GM21367 (cell line): Measurements from ENCODE around the gene TTC7B.
"Not testable (repeated sequence)": the region's sequence is repeated elsewhere in the genome, so short reads cannot be mapped to it uniquely, and the experiment has no call there.

Experiments
- ATAC-seq: cut with Tn5 transposase; IDR thresholded peaks from one replicate; pipeline ENCODE4 v1.9.1; 2021; ENCODE audit not compliant: unreplicated experiment

TTC7B gene, protein sequence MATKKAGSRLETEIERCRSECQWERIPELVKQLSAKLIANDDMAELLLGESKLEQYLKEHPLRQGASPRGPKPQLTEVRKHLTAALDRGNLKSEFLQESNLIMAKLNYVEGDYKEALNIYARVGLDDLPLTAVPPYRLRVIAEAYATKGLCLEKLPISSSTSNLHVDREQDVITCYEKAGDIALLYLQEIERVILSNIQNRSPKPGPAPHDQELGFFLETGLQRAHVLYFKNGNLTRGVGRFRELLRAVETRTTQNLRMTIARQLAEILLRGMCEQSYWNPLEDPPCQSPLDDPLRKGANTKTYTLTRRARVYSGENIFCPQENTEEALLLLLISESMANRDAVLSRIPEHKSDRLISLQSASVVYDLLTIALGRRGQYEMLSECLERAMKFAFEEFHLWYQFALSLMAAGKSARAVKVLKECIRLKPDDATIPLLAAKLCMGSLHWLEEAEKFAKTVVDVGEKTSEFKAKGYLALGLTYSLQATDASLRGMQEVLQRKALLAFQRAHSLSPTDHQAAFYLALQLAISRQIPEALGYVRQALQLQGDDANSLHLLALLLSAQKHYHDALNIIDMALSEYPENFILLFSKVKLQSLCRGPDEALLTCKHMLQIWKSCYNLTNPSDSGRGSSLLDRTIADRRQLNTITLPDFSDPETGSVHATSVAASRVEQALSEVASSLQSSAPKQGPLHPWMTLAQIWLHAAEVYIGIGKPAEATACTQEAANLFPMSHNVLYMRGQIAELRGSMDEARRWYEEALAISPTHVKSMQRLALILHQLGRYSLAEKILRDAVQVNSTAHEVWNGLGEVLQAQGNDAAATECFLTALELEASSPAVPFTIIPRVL

DNA sequence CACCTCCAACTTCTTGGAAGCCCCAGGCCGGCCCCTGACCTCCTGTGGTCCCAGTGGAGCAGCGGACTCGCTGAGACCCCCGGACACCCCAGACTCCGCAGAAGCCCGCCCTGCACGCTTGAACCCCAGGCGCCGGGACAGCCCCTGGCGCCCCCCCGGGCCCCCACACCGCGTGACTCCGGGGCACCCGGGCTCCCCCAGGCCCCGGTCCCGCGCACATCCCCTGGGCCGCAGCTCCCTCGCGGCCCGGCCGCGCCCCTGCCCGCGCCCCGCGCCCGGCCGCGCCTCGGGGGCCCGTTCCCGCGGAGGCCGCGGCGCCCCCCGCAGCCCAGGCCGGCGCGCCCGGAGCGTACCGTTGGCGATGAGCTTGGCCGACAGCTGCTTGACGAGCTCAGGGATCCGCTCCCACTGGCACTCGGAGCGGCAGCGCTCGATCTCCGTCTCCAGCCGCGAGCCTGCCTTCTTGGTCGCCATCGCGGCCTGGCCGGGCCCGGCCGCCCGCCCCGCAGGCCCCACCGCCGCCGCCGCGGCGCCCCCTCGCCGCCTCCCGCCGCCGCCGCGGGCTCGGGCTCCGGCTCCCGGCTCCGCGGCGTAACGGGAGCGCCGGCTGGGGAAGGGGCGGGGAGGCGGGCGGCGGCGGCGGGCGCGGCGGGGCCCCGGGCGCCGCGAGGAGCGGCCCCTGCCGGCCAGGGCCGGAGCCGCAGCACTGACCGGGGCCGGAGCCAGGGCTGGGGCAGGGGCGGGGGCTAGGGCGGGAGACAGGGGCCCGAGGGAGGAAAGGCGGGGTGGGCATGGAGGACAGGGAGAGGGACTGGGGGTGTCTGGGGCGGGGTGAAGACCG lies at the start of gene TTC7B:
TTC7B (minus strand) TSS at position 609 of the 841 bp plus-strand sequence; CDS start at position 474, 135 bp downstream.
- ATAC-seq = peak; percentile 78

DNA sequence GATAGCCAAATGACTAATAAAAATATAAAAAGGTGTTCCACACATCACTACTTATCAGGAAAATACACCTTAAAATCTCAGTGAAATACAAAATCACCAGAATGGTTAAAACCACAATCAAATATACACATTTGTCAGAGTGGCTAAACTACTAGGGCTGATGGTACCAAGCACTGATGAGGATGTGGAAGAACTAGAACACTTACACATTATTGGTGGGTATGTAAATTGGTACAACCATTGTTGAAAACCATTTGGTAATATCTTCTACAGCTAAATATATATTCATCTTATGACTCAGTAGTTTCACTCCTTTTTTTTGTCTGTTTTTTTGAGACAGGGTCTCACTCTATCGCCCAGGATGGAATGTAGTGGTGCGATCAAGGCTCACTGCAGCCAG lies 48.5 kb upstream of the TTC7B start:
- ATAC-seq = no peak

DNA sequence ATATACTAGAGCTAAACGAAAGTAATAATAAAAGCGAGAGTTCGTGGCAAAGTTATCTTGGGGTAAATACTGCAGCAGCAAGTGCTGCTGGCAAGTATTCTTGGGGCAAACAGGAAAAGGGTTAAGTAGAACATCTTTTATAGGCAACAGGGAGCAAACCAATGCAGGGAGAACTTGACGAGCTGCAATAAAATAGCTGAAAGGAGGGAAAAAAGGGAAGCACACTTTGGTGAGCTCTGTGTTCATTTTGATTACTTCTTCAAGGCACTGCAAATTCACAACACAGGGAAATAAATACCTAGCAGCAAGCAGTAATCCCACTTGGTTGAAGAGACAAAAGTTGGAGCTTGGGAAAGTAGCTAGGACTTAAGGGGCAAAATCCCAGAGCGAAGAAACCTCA lies 42.3 kb upstream of the TTC7B start:
- no peak for ATAC-seq

DNA sequence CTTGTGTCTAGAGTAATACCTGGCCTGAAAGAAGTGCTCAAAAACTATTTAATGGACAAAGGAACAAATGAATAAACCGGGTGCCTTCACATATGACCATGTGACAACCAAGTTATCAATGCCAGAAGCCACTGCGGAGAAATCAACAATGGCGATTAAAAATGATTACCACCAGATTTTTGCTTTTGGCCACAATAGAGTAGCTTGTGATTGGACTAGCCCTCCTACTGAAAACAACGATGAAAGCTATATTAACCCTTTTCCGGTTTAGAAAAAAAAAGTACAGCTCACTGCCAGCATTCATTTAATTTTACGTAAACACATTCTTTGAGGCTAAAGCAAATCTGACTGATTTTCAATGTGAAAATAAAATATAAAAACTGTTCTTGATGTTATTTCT lies 41.6 kb upstream of the TTC7B start:
- ATAC-seq = no peak

DNA sequence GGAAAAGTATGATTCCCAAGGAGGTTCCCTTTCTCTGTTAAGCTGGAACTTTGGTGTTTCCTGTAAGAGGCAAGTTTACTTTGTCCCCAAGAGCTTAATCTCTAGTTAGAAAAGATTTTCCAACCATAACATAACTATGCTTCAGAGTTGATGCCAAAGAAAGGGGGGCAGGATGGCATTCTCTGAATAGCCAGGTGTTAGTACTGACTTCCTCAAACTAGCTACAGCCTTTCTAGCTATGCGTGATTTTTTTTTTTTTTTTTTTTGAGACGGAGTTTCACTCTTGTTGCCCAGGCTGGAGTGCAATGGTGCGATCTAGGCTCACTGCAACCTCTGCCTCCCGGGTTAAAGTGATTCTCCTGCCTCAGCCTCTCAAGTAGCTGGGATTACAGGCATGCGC lies 39.9 kb upstream of the TTC7B start:
- ATAC-seq = not testable (repeated sequence)

DNA sequence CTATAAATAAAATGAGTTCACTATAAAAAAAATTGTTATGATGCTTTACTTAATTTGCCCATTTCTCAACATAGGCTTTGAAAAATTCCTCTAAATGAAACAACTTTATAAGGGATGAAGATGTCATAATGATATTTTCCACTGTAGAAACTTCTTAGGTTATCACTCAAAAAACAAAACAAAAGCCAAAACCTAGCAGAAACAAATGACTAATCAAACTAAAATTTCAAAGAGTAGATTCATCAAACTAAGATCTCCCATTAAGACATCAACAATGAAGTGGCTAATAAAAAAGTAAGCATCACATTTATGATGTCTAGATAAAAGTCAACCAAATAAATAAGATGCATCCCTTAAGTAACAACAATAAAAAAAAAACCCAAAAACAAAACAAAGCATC lies 36.9 kb upstream of the TTC7B start:
- ATAC-seq = no peak

DNA sequence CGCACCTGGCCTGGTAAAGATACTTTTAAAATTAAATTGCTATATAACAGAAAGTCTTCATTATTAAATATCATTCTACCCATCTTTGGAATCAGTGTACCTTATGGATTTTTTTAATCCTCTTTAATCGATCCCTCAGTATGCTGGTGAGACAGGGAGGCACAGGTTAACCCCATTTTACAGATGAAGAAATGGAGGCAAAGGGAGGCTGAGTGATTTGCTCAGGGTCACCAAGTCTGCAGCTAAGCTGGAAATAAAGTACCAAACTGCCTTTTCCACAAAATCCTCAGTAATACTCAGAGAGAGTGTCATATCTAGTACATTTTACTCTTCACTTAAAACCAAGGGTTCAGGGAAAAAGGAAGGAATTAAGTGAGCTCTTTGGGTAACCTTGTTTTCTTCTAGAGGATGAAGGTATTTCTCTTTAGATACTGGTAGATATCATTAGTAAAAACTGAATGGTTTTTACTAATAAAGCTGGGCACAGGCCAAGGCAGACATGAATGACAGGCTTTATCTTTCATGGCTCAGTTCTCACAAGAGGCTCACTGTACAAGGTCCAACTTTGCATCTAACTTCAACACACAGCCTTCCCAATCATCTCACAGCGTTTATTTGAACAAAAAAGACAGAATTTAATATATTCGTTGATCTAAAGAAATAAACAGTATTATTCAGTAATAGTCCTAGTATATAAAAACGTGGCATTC lies 35.3 kb upstream of the TTC7B start:
- no peak for ATAC-seq

DNA sequence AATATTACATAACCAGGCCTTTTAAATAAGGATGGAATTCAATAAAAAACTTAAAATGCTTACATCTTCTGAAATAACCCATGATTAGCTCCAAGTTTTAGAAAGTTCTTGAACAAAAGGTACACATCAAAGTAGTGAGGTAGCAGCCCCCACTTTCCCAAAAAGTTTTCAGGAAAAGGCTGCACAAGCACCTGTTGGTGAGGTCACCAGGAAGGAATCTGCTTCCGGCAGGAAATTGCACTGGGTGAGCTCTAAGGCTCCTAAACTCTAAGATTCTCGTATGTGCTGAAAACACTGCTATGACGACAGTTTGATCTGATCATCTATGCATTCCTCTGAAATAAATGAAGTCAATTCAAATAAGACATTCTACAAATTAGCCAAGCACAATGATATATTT lies 34.3 kb upstream of the TTC7B start:
- no peak for ATAC-seq

DNA sequence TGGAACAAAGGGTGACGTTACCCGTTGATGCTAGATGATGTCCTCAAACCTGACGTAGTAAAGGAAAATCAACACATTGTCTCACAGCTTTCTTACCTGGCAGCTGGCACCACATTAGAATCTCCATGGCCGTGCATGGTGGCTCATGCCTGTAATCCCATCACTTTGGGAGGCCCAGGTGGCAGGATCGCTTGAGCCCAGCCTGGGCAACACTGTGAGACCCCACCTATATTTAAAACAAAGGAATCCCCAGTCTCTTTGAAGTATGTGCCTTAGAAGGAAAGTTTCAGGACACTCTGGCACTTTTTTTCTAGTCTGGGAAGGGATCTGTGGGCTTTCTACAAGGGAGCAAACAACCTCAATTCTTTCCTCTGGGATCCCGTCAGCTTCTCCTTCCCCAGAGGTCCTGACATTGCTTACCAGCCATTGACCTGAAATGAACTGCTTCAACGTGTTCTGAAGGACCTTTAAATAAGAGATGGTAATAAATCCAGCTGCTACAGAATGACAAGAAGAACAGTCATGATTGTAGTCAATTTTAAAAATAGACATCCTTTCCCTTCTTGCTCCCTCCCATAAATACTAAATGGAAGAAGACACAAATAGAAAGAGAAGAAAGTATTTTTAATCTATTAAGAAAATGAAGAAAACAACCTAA lies 33.7 kb upstream of the TTC7B start:
- no peak for ATAC-seq

DNA sequence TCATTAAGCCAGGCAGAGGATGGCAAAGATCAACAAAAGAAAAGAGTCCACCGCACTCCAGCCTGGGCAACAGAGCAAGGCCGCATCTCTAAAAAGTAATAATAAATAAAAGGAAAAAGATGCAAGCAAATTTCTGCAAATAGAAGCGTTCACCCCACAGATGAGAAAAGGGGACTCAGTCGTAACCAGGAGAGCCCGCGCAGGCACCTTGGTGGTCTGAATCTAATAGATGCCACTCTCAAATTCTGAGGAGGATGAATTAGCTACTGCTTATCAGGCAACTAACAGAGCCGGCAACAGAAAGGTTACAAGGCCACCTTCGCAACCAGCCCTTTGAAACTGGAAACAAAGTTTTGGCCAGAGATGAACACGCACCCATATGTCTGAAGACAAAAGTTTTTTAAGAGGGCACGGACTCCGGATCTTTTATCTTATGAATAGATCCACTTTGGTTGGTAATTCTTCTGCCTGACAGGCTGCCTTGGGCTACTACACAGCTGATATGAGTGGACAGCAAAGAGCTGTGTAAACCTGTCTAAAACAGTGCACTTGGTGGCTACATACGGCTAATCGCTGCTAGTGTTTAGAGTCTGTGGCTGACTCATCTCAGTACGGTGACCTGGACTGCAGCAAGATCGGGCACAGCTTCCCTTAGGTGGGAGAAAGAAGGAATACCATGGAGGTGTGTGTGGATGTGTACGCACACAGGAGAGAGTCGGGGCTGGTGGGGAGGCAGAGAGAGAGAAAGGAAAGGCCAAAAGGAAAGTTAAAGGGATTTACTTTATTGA lies 32.9 kb upstream of the TTC7B start:
- ATAC-seq = no peak

DNA sequence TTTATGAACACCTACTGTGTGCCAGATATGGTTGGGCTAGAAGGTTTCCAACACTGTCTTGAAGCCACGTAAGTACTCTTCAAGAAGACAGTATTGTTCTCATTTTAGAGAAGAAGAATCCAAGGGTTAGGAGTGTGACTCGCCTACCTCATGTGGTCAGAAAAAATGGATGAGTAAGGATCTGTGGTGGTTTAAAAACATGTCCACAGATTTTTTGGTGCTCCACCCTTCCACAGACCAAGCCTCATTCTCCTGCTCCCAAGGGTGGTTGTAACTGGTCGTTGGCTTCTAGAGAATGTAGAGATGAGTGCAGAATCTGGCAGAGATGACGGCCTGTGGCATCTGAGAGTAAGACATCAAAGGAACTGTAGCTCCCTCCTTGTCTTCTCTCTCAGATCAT lies 30.3 kb upstream of the TTC7B start:
- ATAC-seq = no peak

DNA sequence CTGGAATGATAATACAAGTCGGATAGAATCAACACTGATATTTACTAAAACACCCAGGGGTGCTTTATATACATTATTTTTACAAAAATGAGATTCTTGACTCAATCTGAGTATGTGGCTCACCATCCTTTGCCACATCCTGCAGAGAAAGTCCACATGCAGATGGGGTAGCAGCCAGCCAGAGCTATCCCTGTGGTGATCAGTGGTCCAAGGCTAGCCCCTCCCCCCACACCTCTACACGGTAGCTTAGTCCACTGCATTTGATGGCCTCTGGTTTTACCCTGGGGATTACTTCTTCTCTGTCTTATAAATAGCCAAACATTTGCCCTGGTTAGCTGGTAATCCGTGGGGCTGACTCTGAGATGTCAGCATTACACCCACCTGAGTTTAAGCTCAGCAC lies 28.1 kb upstream of the TTC7B start:
- no peak for ATAC-seq

DNA sequence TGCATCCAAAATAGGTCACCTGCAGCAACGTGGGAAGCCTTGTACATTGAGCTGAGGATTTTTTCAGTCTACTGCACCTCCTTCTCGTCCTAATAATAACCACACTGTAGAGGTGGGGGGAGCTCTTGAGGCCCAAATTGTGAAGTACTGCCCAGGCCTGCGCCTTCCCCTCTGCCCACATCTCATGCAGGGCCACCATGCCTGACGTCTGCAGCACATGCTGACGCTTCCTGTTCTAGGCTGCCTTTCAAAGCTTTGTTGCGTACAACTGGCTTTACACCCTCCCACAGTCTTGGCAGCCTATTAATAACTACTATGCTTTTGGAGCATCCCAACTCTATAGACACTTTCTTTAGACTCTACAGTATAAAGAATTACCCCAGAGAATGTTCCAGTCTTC lies 26.5 kb upstream of the TTC7B start:
- ATAC-seq = no peak

DNA sequence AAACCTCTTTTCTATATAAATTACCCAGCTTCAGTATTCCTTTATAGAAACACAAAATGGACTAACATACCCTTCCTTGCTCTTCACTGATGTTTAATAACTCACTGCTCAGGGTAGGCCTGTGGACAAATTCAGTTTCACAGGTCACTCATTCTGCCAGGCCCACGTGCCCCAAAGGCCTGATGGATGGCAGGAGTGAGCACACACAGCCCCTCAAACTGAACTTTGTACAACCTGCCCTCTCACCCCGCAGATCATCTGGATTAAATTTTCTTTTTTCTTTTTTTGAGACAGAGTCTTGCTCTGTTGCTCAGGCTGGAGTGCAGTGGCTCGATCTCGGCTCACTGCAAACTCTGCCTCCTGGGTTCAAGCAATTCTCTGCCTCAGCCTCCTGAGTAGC lies 24.4 kb upstream of the TTC7B start:
- not testable (repeated sequence) for ATAC-seq

DNA sequence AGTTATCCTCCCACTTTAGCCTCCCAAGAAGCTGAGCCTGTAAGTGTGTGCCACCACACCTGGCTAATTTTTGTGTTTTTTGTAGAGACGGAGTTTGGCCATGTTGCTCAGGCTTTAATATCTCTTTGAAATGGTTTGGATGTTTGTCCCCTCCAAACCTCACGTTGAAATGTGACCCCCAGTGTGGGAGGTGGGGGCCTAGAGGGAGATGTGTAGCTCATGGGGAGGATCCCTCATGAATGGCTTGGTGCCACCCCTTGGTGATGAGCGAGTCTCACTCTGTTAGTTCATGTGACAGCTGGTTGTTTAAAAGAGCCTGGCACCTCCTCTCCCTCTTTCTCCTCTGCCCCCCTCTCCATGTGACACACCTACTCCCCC lies 23.6 kb upstream of the TTC7B start:
- ATAC-seq = no peak

DNA sequence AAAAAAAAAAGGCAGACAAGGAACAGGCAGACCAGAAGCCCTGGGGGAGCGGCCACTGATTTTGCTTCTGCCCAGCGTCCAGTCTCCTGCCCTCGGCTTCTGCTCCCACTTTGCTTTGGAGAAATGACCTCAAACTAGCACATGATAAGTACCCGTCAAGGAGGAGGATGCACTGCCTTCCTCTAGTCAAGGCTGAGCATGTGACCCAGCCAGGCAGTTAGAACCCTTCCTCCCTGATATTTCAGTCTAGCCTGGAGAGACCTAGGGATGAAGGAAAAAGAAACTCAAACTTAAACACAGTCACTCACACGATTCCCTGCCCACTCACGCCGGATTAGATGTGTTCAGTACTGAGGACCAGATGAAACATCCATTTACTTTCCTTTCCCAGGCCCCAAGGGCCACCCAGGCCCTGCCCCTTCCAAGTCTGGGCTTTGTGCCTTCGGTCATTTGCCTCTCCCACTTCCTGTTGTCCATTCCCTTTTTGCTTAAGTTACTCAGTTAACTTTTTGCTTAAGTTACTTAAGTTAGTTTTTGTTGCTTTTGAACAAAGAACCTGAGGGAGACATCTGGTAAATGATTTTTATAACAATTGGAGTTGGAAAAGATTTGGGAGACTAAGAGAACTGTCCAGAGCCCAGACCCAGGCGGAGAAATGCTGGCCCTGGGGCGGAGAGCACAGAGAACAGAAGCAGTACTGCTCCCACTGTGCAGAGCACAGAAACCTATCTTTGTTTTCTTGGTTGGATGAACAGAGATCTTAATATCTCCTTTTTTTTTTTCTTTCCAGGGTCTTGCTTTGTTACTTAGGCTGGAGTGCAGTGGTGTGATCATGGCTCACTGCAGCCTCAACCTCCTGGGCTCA lies 23.0 kb upstream of the TTC7B start:
- ATAC-seq = no peak

DNA sequence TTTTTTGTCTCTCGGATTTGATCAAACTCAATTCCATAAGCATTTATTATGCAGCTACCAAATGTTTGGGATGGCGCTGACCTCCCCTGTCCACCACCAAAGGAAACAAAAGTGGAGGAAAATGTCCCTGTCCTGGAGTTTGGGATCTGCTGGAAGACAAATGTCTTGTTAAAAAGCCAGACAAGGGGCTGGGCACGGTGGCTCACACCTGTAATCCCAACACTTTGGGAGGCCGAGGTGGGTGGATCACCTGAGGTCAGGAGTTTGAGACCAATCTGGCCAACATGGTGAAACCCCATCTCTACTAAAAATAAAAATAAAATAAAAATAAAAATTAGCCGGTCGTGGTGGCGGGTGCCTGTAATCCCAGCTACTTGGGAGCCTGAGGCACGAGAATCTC lies 22.3 kb upstream of the TTC7B start:
- ATAC-seq = not testable (repeated sequence)

DNA sequence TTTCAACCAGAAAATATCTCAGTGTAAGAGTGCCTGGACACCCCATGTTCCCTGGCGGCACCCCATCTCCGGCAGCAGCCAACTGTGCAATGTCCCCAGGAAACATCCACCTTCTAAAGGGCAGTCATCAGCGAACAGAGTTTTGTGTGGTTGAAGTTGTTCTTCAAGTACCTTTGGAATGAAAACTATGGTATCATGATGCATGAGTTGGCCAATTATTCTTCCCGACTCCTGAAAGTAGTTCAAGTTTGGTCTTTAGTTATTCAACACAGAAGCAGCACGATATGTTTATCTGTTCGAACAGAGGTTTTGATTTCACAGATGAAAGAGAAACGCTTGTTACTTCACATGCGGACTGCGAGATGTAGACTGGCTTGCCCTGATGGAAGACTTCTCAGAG lies 21.1 kb upstream of the TTC7B start:
- no peak for ATAC-seq

DNA sequence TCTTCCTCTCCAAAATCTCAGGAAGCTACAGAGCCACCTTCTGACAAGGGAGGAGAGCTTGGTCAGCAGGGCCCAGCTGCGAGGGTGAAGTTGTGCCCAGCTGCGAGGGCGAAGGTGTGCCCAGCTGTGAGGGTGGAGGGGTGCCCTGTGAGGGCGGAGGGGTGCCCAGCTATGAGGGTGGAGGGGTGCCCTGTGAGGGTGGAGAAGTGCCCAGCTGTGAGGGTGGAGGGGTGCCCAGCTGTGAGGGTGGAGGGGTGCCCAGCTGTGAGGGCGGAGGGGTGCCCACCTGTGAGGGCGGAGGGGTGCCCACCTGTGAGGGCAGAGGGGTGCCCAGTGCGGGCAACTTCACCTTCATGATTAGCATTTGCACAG lies 20.4 kb upstream of the TTC7B start:
- no peak for ATAC-seq
